ENCODE measurements around the gene KISS1R.

KISS1R gene

DNA sequence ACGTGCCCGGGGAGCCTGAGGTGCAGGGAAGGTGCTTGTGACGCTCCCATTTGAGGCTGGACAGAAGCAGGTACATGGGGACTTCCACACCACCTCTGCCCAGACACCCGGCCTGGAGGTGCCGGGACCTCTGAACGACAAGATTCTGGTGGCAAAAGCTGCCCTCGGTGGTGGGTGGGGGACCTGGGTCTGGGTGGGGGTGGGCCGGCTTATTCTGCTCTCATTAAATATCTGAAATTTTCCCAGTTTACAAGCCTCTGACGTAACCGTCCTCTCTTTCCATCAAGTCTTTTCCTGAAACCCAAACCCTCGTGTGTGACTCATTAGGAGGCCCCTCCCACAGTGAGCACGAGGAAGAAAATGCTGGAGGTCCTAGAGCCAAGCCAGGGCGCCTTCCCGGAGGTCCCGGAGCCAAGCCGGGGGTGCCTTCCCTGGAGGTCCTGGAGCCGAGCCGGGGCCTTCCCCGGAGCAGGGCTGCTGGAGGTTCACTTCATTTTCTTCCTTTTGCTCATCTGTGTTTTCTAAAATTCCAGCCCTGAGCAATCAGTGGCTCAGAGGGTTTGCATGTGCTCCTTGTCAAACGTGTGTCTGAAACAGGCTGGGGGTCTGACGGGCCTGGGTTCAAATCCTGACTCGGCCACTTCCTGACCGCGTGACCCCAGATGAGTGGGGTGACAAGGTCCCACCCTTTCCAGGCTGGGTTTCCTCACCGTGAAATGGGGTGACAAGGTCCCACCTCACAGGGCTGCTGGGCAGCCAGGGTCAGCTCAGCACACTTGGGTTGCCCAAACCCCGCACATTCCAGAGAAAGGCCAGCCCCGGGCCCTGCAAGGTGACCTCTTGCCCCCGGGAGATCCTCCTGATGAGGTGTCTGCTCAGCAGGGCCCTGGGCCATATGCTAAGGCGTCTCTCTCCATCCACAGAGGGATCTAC, 47.6 kb upstream of the KISS1R start:
- H3K27me3 ChIP-seq (replicated peaks; ENCODE audit: insufficient read depth, low read length): no peaks in the 10 kb centered on the region
- DNase-seq: no peak
- H3F3A ChIP-seq (ENCODE audit: insufficient read depth, low read length): peaks cover 11% of the 10 kb centered on the region
- TF ChIP-seq EZH2phosphoT487 (IDR thresholded peaks at IDR 0.05; ENCODE audit: low read length) (no peak), EZH2 (optimal IDR thresholded peaks at IDR 0.05; ENCODE audit: low read depth, low read length) (no peak)
- TF ChIP-seq, protein P1, sequence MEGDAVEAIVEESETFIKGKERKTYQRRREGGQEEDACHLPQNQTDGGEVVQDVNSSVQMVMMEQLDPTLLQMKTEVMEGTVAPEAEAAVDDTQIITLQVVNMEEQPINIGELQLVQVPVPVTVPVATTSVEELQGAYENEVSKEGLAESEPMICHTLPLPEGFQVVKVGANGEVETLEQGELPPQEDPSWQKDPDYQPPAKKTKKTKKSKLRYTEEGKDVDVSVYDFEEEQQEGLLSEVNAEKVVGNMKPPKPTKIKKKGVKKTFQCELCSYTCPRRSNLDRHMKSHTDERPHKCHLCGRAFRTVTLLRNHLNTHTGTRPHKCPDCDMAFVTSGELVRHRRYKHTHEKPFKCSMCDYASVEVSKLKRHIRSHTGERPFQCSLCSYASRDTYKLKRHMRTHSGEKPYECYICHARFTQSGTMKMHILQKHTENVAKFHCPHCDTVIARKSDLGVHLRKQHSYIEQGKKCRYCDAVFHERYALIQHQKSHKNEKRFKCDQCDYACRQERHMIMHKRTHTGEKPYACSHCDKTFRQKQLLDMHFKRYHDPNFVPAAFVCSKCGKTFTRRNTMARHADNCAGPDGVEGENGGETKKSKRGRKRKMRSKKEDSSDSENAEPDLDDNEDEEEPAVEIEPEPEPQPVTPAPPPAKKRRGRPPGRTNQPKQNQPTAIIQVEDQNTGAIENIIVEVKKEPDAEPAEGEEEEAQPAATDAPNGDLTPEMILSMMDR (IDR thresholded peaks at IDR 0.05; ENCODE audit: low read length): no peak
- H3K9me3 ChIP-seq (replicated peaks; ENCODE audit: insufficient read depth, low read length): no peaks in the 10 kb centered on the region
- no peaks in the 10 kb centered on the region for H3K9me2 ChIP-seq (replicated peaks; ENCODE audit: insufficient read depth, low read length)
- H2AFZ ChIP-seq (ENCODE audit: low read length): no peak overlapping the region
- H3K4me2 ChIP-seq (ENCODE audit: low read depth, low read length): no peak overlapping the region
- 0 out of 2 replicates have a peak, but pooled peaks cover 7% of the 10 kb centered on the region for H3K4me1 ChIP-seq (ENCODE audit: low read length)
- no peaks in the 10 kb centered on the region for H3K36me3 ChIP-seq (replicated peaks; ENCODE audit: insufficient read depth, low read length)
- no peak overlapping the region for H3K9ac ChIP-seq (ENCODE audit: low read length)
- H3K27ac ChIP-seq (ENCODE audit: low read length): no peak overlapping the region
- H3K79me2 ChIP-seq (ENCODE audit: low read length): no peaks in the 10 kb centered on the region
- H4K20me1 ChIP-seq (ENCODE audit: insufficient read depth, low read length): no peaks in the 10 kb centered on the region
- H3K4me3 ChIP-seq (ENCODE audit: low read length): no peak overlapping the region

DNA sequence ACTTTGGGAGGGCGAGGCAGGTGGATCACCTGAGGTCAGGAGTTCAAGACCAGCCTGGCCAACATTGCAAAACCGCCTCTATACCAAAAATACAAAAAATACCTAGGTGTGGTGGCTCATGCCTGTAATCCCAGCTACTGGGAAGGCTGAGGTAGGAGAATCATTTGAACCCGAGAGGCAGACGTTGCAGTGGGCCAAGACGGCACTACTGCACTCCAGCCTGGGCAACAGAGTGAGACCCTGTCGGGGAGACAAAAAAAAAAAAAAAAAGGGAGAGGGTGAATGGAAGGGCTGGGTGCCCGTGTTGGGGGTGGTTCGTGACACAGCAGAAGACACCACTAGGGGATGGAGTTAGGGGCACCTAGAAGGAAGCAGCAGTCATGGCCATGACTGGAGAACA, 46.8 kb upstream of the KISS1R start:
- Histone ChIP-seq H3K9ac (ENCODE audit: low read length) (no peak overlapping the region), H3K27me3 (replicated peaks; ENCODE audit: insufficient read depth, low read length) (no peaks in the 10 kb centered on the region), H3K79me2 (ENCODE audit: low read length) (no peaks in the 10 kb centered on the region), H3K4me1 (ENCODE audit: low read length) (0 out of 2 replicates have a peak, but pooled peaks cover 7% of the 10 kb centered on the region), H4K20me1 (ENCODE audit: insufficient read depth, low read length) (no peaks in the 10 kb centered on the region), H3K36me3 (replicated peaks; ENCODE audit: insufficient read depth, low read length) (no peaks in the 10 kb centered on the region), H3F3A (ENCODE audit: insufficient read depth, low read length) (peaks cover 9% of the 10 kb centered on the region; the same call in 1 of the 2 replicates), H3K4me3 (ENCODE audit: low read length) (no peak overlapping the region), H3K27ac (ENCODE audit: low read length) (no peak overlapping the region), H3K9me2 (replicated peaks; ENCODE audit: insufficient read depth, low read length) (no peaks in the 10 kb centered on the region), H3K9me3 (replicated peaks; ENCODE audit: insufficient read depth, low read length) (no peaks in the 10 kb centered on the region), H2AFZ (ENCODE audit: low read length) (no peak overlapping the region), H3K4me2 (ENCODE audit: low read depth, low read length) (no peak overlapping the region)
- TF ChIP-seq EZH2 (optimal IDR thresholded peaks at IDR 0.05; ENCODE audit: low read depth, low read length) (no peak), EZH2phosphoT487 (IDR thresholded peaks at IDR 0.05; ENCODE audit: low read length) (no peak)
- TF ChIP-seq, protein P1 (IDR thresholded peaks at IDR 0.05; ENCODE audit: low read length): no peak
- no peak for DNase-seq

DNA sequence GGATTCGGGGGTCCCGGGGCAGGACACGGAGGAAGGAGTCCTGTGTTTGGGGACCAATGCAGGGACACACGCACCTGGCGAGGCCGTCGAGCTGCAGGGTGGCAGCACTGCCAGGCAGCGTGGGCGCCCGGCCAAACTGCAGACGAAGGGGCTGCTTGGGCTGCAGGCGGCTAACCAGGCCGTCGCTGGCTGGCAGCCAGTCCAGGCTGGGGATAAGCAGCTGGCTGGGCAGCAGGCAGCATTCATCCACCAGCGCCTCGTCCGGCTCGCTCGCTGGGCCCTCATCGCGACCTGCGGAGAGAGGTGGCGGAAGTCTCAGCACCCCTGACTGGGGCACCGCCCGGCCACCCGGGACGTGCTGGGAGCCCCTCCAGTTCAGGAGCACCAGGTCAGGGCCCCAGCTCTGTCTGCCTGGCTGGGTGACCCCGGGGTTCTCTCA, 46.2 kb upstream of the KISS1R start:
- Histone ChIP-seq H3K9me3 (replicated peaks; ENCODE audit: insufficient read depth, low read length) (no peaks in the 10 kb centered on the region), H3K36me3 (replicated peaks; ENCODE audit: insufficient read depth, low read length) (no peaks in the 10 kb centered on the region), H3K4me1 (ENCODE audit: low read length) (0 out of 2 replicates have a peak, but pooled peaks cover 7% of the 10 kb centered on the region), H3K4me2 (ENCODE audit: low read depth, low read length) (no peak overlapping the region), H3K9ac (ENCODE audit: low read length) (no peak overlapping the region), H2AFZ (ENCODE audit: low read length) (no peak overlapping the region), H3K27ac (ENCODE audit: low read length) (no peak overlapping the region), H3K9me2 (replicated peaks; ENCODE audit: insufficient read depth, low read length) (no peaks in the 10 kb centered on the region), H3K27me3 (replicated peaks; ENCODE audit: insufficient read depth, low read length) (no peaks in the 10 kb centered on the region), H3K79me2 (ENCODE audit: low read length) (no peaks in the 10 kb centered on the region), H3K4me3 (ENCODE audit: low read length) (no peak overlapping the region), H3F3A (ENCODE audit: insufficient read depth, low read length) (peaks cover 8% of the 10 kb centered on the region; the same call in 1 of the 2 replicates), H4K20me1 (ENCODE audit: insufficient read depth, low read length) (no peaks in the 10 kb centered on the region)
- TF ChIP-seq, protein P1 (IDR thresholded peaks at IDR 0.05; ENCODE audit: low read length): no peak
- no peak for DNase-seq
